ENCODE results near the gene PPM1H. TPM values are rescaled to one million over a fixed set of nuclear protein-coding genes. Genes with fewer than 3 reads are reported as not detected.
"Not testable (repeated sequence)": the region's sequence is repeated elsewhere in the genome, so short reads cannot be mapped to it uniquely, and the experiment has no call there.

PPM1H gene
- total RNA-seq, 1 donor, result 1.3 TPM

DNA sequence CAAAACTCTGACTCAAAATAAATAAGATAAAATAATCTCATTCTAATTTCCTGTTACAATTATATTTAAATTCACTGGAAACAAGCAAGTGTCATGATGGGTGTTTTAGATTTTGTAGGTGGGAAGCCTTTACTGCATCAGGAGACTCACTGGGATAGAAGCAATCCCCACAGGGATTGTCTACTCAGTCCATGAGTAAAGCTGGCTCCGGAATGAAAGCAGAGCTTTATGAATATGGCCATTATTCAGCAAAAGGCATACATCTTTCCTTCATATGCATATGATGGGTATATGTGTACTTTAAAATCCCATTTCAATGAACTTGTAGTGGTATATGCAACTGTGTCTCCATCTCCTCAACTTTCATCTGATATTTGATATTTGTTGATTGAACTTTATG, 25.4 kb upstream of the PPM1H start:
- Histone ChIP-seq H3K27me3 (ENCODE audit: insufficient read depth, low read length) (no peaks in the 10 kb centered on the region), H3K4me3 (ENCODE audit: low read length) (no peak overlapping the region), H3K9me3 (ENCODE audit: low read depth, low read length) (no peaks in the 10 kb centered on the region)

DNA sequence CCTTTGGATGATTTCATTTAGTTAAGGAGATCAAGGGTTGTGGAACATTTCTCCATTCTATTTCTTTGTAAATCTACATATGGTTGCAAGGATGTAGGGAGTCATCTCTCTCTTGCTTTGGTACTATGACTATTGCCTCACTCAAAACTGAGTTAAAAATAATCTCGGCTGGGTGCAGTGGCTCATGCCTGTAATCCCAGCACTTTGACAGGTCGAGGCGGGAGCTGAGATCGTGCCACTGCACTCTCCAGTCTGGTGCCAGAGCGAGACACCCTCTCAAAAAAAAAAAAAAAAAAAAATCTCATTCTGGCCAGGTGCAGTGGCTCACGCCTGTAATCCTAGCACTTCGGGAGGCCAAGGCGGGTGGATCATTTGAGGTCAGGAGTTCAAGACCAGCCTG, 24.8 kb upstream of the PPM1H start:
- Histone ChIP-seq H3K9me3 (ENCODE audit: low read depth, low read length) (no peaks in the 10 kb centered on the region), H3K4me3 (ENCODE audit: low read length) (no peak overlapping the region), H3K27me3 (ENCODE audit: insufficient read depth, low read length) (no peaks in the 10 kb centered on the region), H3K4me1 (ENCODE audit: insufficient read depth, low read length) (no peaks in the 10 kb centered on the region)

More for the DNA sequence above, 25.4 kb upstream of the PPM1H start:
- no peaks in the 10 kb centered on the region for H3K4me1 ChIP-seq (ENCODE audit: insufficient read depth, low read length)

DNA sequence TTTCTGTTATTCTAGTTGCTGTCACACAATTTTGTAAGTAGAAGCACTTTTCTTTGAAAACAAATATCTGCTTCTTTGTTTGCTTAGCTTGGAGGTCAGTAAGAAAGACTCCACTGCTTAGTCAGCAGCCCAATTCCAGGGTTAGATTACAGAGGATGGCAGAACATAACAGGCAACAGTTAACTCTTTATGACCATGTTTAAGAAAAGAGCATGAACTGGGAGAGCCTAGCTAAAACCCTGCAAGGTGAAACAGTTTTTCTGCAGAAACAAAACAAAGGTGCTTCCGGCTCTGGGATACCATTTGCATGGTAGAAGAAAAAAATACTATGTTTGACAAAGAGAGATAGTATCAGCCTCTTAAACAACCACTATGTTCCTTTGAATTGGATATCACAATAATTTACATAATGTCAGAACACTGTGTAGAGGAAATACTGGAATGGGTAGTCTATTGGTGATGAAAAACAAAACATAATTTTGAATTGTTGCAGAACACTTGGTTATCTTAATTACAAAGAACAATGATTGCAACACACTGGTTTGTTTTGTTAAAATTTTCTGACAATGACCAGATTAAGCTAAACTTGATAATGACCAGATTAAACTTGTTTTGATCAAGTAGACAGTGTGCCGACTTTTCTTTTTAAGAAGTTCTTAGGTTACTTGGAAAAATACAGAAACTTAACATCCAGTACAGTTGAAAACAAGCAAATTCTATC, 22.4 kb upstream of the PPM1H start:
- Histone ChIP-seq H3K9me3 (ENCODE audit: low read depth, low read length) (no peaks in the 10 kb centered on the region), H3K4me3 (ENCODE audit: low read length) (no peak overlapping the region), H3K4me1 (ENCODE audit: insufficient read depth, low read length) (no peaks in the 10 kb centered on the region), H3K27me3 (ENCODE audit: insufficient read depth, low read length) (no peaks in the 10 kb centered on the region)

- no peaks in the 10 kb centered on the region for H3K4me1 ChIP-seq (ENCODE audit: insufficient read depth, low read length)
- H3K4me3 ChIP-seq (ENCODE audit: low read length), result no peak overlapping the region
- H3K9me3 ChIP-seq (ENCODE audit: low read depth, low read length), result no peaks in the 10 kb centered on the region
- H3K27me3 ChIP-seq (ENCODE audit: insufficient read depth, low read length), result no peaks in the 10 kb centered on the region
Observed at GRCh38 chr12:62955678-62956077, 20.7 kb upstream of the PPM1H start.

DNA sequence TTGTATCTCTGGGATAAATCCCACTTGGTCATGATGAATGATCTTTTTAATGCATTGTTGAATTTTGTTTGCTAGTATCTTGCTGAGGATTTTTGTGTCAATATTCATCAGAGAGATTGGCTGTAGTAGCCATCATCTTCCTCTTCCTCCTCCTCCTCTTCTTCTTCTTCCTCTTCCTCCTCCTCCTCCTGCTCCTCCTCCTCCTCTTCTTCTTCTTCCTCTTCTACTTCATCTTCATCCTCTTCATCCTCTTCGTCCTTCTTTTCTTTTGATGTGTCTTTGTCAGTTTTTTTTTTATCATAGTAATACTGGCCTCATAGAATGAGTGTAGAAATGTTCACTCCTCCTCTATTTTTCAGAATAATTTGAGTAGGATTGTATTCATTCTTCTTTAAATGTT, 15.4 kb upstream of the PPM1H start:
- Histone ChIP-seq H3K9me3 (ENCODE audit: low read depth, low read length) (no peaks in the 10 kb centered on the region), H3K4me1 (ENCODE audit: insufficient read depth, low read length) (no peaks in the 10 kb centered on the region), H3K4me3 (ENCODE audit: low read length) (no peak overlapping the region), H3K27me3 (ENCODE audit: insufficient read depth, low read length) (no peaks in the 10 kb centered on the region)

GRCh38 chr12:62948123-62948522, 13.2 kb upstream of the PPM1H start:
- Histone ChIP-seq H3K9me3 (ENCODE audit: low read depth, low read length) (no peaks in the 10 kb centered on the region), H3K27me3 (ENCODE audit: insufficient read depth, low read length) (no peaks in the 10 kb centered on the region), H3K4me1 (ENCODE audit: insufficient read depth, low read length) (no peaks in the 10 kb centered on the region), H3K4me3 (ENCODE audit: low read length) (no peak overlapping the region)

DNA sequence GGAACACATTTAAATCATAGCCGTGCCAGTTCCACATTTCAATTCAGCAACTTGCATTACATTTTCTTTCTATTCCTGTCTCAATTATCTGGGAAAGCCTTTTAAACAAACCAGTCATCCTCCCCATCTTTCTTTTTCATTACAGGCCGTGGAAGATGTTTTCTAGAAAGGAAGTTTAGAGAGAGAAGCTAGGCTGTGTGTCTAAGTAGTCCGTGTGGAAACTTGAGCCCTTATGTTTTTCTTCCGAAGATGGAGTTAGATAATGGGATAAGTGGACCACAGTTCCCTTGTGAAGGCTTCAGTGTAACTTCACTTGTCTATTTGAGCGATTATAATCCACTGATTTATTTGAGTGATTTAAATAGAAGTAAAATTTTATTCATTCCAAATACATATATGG, 12.4 kb upstream of the PPM1H start:
- Histone ChIP-seq H3K27me3 (ENCODE audit: insufficient read depth, low read length) (no peaks in the 10 kb centered on the region), H3K9me3 (ENCODE audit: low read depth, low read length) (no peaks in the 10 kb centered on the region), H3K4me3 (ENCODE audit: low read length) (no peak overlapping the region), H3K4me1 (ENCODE audit: insufficient read depth, low read length) (no peaks in the 10 kb centered on the region)

DNA sequence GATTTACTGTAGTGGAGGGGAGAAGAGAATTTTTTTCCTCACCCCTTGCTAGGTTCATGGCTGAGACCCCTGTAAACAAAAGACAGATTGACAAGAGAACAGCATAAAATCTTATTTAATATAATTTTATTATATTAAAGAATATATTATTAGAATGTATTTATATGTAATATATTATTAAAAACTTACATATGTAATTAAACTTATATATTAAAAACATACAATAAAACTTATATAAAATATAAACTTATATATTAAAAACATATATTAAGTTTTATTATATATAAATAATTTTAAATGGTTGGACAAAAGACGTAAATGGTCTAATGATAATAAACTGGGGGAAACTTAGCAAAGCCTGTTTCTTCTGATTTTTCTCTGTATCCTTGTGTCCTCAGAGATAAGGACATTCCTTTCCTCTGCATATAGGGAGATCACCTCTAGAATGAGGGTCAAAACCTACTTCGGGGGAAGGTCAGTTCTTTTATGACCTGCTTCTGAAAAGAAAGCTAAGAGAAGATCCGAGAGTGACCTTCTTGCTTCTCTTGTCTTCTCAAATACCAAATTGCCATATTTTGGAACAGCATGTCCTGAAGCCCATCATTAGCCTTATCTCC, 8.9 kb upstream of the PPM1H start:
- no peak overlapping the region for H3K4me3 ChIP-seq (ENCODE audit: low read length)
- H3K4me1 ChIP-seq (ENCODE audit: insufficient read depth, low read length), result no peaks in the 10 kb centered on the region
- no peaks in the 10 kb centered on the region for H3K9me3 ChIP-seq (ENCODE audit: low read depth, low read length)
- no peaks in the 10 kb centered on the region for H3K27me3 ChIP-seq (ENCODE audit: insufficient read depth, low read length)

- H3K4me1 ChIP-seq (ENCODE audit: insufficient read depth, low read length); H3K9me3 ChIP-seq (ENCODE audit: low read depth, low read length); H3K27me3 ChIP-seq (ENCODE audit: insufficient read depth, low read length); H3K4me3 ChIP-seq (ENCODE audit: low read length): not testable (repeated sequence)
Observed at GRCh38 chr12:62942316-62942715, 7.4 kb upstream of the PPM1H start.

- Histone ChIP-seq H3K4me3 (ENCODE audit: low read length) (peak overlapping the region; percentile 47), H3K4me1 (ENCODE audit: insufficient read depth, low read length) (peaks cover 28% of the 10 kb centered on the region), H3K27me3 (ENCODE audit: insufficient read depth, low read length) (peaks cover 16% of the 10 kb centered on the region), H3K9me3 (ENCODE audit: low read depth, low read length) (no peaks in the 10 kb centered on the region)
Observed at GRCh38 chr12:62934239-62934798, 631 bp downstream of the PPM1H start.

DNA sequence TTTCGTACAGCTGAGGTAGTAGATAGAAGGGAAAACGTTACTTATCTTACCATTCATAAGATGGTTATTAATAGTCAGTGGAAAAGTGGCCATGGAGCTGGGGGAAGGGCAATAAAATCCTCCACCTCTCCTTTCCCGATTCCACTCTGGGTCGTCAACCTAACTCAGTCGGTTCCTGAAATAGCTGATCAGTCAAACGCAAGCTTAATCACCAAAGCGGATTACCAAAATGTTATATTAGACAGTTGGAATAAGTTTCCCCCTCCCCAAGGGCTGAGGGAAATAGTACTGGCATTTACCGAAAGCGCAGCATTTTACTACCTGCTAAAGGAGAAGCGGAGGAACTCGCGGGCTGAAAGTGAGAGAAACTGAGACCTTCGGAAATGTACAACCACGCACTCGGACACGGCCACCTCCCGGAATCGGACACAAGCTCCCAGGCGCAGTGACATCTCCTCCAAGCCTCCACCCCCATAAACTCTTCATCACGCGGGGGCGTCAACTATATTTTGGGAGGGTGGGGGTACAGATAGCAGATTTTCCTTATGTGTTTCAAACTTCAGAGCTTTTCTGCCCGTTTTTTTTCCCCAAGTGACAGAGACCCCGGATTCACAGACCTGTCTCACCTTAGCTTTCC, 1.2 kb downstream of the PPM1H start:
- Histone ChIP-seq H3K9me3 (ENCODE audit: low read depth, low read length) (no peaks in the 10 kb centered on the region), H3K27me3 (ENCODE audit: insufficient read depth, low read length) (peaks cover 16% of the 10 kb centered on the region), H3K4me1 (ENCODE audit: insufficient read depth, low read length) (peaks cover 28% of the 10 kb centered on the region), H3K4me3 (ENCODE audit: low read length) (peak overlapping the region; percentile 47)

DNA sequence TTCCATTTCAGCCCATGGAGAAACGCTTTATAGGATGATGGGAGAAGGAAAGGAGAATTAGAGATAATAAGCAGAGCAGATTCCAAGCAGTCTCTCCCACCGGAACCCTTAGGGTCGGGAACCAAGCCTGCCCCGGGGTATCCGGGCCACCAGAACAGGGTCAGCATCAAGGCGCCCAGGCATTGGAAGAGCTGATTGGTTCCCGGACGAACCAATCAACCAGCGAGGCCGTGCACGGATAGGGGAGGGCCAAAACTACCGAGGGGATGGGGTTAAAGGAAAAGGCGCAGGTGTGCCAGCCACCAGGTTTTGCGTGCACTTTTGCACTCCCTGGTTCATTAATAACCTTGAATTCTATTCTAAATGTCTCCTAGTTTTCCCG, 1.7 kb downstream of the PPM1H start:
- peaks cover 28% of the 10 kb centered on the region for H3K4me1 ChIP-seq (ENCODE audit: insufficient read depth, low read length)
- no peaks in the 10 kb centered on the region for H3K9me3 ChIP-seq (ENCODE audit: low read depth, low read length)
- H3K4me3 ChIP-seq (ENCODE audit: low read length), result peak overlapping the region; percentile 47
- H3K27me3 ChIP-seq (ENCODE audit: insufficient read depth, low read length), result peaks cover 16% of the 10 kb centered on the region

GRCh38 chr12:62931477-62931876, 3.5 kb downstream of the PPM1H start:
- H3K9me3 ChIP-seq (ENCODE audit: low read depth, low read length), result no peaks in the 10 kb centered on the region
- H3K4me3 ChIP-seq (ENCODE audit: low read length), result no peak overlapping the region
- peaks cover 16% of the 10 kb centered on the region for H3K27me3 ChIP-seq (ENCODE audit: insufficient read depth, low read length)
- H3K4me1 ChIP-seq (ENCODE audit: insufficient read depth, low read length), result peaks cover 28% of the 10 kb centered on the region

GRCh38 chr12:62930546-62931425, 4.2 kb downstream of the PPM1H start:
- Histone ChIP-seq H3K4me3 (ENCODE audit: low read length) (no peak overlapping the region), H3K9me3 (ENCODE audit: low read depth, low read length) (no peaks in the 10 kb centered on the region), H3K27me3 (ENCODE audit: insufficient read depth, low read length) (peaks cover 16% of the 10 kb centered on the region), H3K4me1 (ENCODE audit: insufficient read depth, low read length) (peaks cover 28% of the 10 kb centered on the region)

GRCh38 chr12:62928632-62929031, 6.3 kb downstream of the PPM1H start:
- Histone ChIP-seq H3K4me1 (ENCODE audit: insufficient read depth, low read length) (peaks cover 14% of the 10 kb centered on the region), H3K27me3 (ENCODE audit: insufficient read depth, low read length) (peaks cover 8% of the 10 kb centered on the region), H3K4me3 (ENCODE audit: low read length) (no peak overlapping the region), H3K9me3 (ENCODE audit: low read depth, low read length) (no peaks in the 10 kb centered on the region)

All from mononuclear cell (primary cell).